GM23338 (cell line): ENCODE results near the gene TTLL5. TPM values are rescaled to one million over a fixed set of nuclear protein-coding genes. Genes with fewer than 3 reads are reported as not detected.

Experiments used
- ATAC-seq: fragments of 200-7000 bp; cut with Tn5 transposase; 3 replicates; pipeline ENCODE4 v1.9.1; 2020
- DNase-seq: peaks from one replicate; pipeline ENCODE4 v3.0.0-alpha.2; 2015; ENCODE audit warnings: low spot score
- H2AFZ ChIP-seq: fragments of 200-600 bp; sonication (generic); 2 replicates; pipeline ENCODE4 v1.8.0; 2016; ENCODE audit warnings: antibody characterized with exemption, mild to moderate bottlenecking, moderate library complexity
- H3F3A ChIP-seq: fragments of 200-600 bp; sonication (generic); replicated peaks from 2 replicates; pipeline ENCODE4 v1.8.0; 2017; ENCODE audit warnings: antibody characterized with exemption, mixed run types, low read depth
- H3K27ac ChIP-seq: fragments of 200-600 bp; sonication (generic); 2 replicates; pipeline ENCODE4 v1.6.1; 2016; ENCODE audit warnings: low read depth
- H3K27me3 ChIP-seq: fragments of 200-600 bp; sonication (generic); 2 replicates; pipeline ENCODE4 v1.8.0; 2016; ENCODE audit warnings: mild to moderate bottlenecking, mixed run types, moderate library complexity; ENCODE audit not compliant: insufficient read depth
- H3K36me3 ChIP-seq: fragments of 200-600 bp; sonication (generic); 2 replicates; pipeline ENCODE4 v1.8.0; 2016; ENCODE audit warnings: mild to moderate bottlenecking; ENCODE audit not compliant: insufficient read depth
- H3K4me1 ChIP-seq: fragments of 200-600 bp; sonication (generic); 2 replicates; pipeline ENCODE4 v1.8.0; 2016; ENCODE audit warnings: mild to moderate bottlenecking, moderate library complexity; ENCODE audit not compliant: insufficient read depth
- H3K4me2 ChIP-seq: fragments of 200-600 bp; sonication (generic); 2 replicates; pipeline ENCODE4 v1.7.1; 2017; ENCODE audit warnings: mixed run types
- H3K4me3 ChIP-seq: fragments of 200-600 bp; sonication (generic); 2 replicates; pipeline ENCODE4 v1.6.1; 2016; ENCODE audit warnings: mixed run types
- H3K79me2 ChIP-seq: fragments of 200-600 bp; sonication (generic); replicated peaks from 2 replicates; pipeline ENCODE4 v1.8.0; 2017; ENCODE audit warnings: mild to moderate bottlenecking; ENCODE audit not compliant: insufficient read depth
- H3K9me2 ChIP-seq: fragments of 200-600 bp; sonication (generic); 2 replicates; pipeline ENCODE4 v1.8.0; 2017; ENCODE audit not compliant: insufficient read depth
- H4K20me1 ChIP-seq: fragments of 200-600 bp; sonication (generic); replicated peaks from 2 replicates; pipeline ENCODE4 v1.8.0; 2017; ENCODE audit warnings: mild to moderate bottlenecking; ENCODE audit not compliant: insufficient read depth
- H3K27ac Mint-ChIP-seq: 2 replicates; pipeline ENCODE4 v1.8.0; 2020; ENCODE audit warnings: inconsistent platforms, mild to moderate bottlenecking, moderate library complexity, mixed read lengths
- H3K27me3 Mint-ChIP-seq: 3 replicates; pipeline ENCODE4 v1.8.0; 2022; ENCODE audit warnings: low read depth, mild to moderate bottlenecking, moderate library complexity, mixed read lengths, inconsistent platforms; ENCODE audit not compliant: insufficient read depth, poor library complexity
- H3K36me3 Mint-ChIP-seq: 3 replicates; pipeline ENCODE4 v1.8.0; 2021; ENCODE audit warnings: low read depth, mild to moderate bottlenecking, inconsistent platforms, moderate library complexity, mixed read lengths
- H3K4me1 Mint-ChIP-seq: 3 replicates; pipeline ENCODE4 v1.8.0; 2020; ENCODE audit warnings: mild to moderate bottlenecking, inconsistent platforms, mixed read lengths
- H3K4me3 Mint-ChIP-seq: 3 replicates; pipeline ENCODE4 v1.8.0; 2021; ENCODE audit warnings: moderate library complexity, mild to moderate bottlenecking, inconsistent platforms, mixed read lengths
- H3K9me3 Mint-ChIP-seq: 3 replicates; pipeline ENCODE4 v1.8.0; 2020; ENCODE audit warnings: moderate library complexity, mild to moderate bottlenecking, inconsistent platforms, mixed read lengths
- EZH2 ChIP-seq: fragments of 200-600 bp; sonication (generic); IDR thresholded peaks from one replicate; pipeline ENCODE4 v1.8.0; 2017; ENCODE audit warnings: antibody characterized with exemption, mild to moderate bottlenecking, low read depth; ENCODE audit not compliant: unreplicated experiment
- EZH2phosphoT487 ChIP-seq: fragments of 200-600 bp; sonication (generic); IDR thresholded peaks from one replicate; pipeline ENCODE4 v1.8.1; 2018; ENCODE audit warnings: antibody characterized with exemption; ENCODE audit not compliant: unreplicated experiment
- NANOG ChIP-seq: IDR thresholded peaks from 2 replicates; pipeline ENCODE4 v1.6.1; 2016; ENCODE audit warnings: antibody characterized with exemption, borderline replicate concordance
- POLR2AphosphoS5 ChIP-seq: IDR thresholded peaks from 2 replicates; pipeline ENCODE4 v1.6.1; 2016; ENCODE audit warnings: antibody characterized with exemption, low read depth
- STAT1 ChIP-seq: IDR thresholded peaks from one replicate; pipeline ENCODE4 v1.6.1; 2016; ENCODE audit warnings: antibody characterized with exemption; ENCODE audit not compliant: unreplicated experiment
- ZNF114 ChIP-seq: fragments of 250-450 bp; sonication (Bioruptor Pico); IDR thresholded peaks from 2 replicates; pipeline ENCODE4 v1.5.0; 2020; ENCODE audit warnings: mild to moderate bottlenecking, moderate library complexity
- ZNF331 ChIP-seq: fragments of 250-450 bp; sonication (Bioruptor Pico); IDR thresholded peaks from 2 replicates; pipeline ENCODE4 v1.5.0; 2020; ENCODE audit warnings: low read depth, mild to moderate bottlenecking, moderate library complexity
- polyA plus RNA-seq: library from polyadenylated mRNA; unstranded; fragments of >200 nt; fragmentation: Nextera tagmentation; extraction: Ambion mirVana; gene quantifications from 2 replicates; pipeline ENCODE4 v1.2.1, GENCODE V29; 2016
- total RNA-seq: library from RNA; depleted of rRNA; stranded (reverse); fragments of >200 nt; shearing (Covaris generic); gene quantifications from 2 replicates; pipeline ENCODE4 v1.2.3, GENCODE V29; 2014
- TF ChIP-seq, protein P1 (sequence below), 2 experiments: fragments of 200-600 bp in 1 of 2; sonication (generic) in 1 of 2; conservative IDR thresholded peaks; 2 replicates each; pipeline versions ENCODE4 v1.5.1 to v1.6.1; 2016 to 2017; ENCODE audit warnings: antibody characterized with exemption in 2 of 2, low read depth in 2 of 2, mild to moderate bottlenecking in 2 of 2, moderate library complexity in 1 of 2
- TF ChIP-seq, protein P2 (sequence below): IDR thresholded peaks from one replicate; pipeline ENCODE4 v1.6.1; 2018; ENCODE audit warnings: antibody characterized with exemption; ENCODE audit not compliant: unreplicated experiment
- TF ChIP-seq, protein P3 (sequence below): IDR thresholded peaks from 2 replicates; pipeline ENCODE4 v1.6.1; 2016; ENCODE audit warnings: antibody characterized with exemption

Gene TTLL5
- total and polyA plus RNA-seq, 2 experiments from 2014 or later = 33.5 to 35.4 TPM

DNA sequence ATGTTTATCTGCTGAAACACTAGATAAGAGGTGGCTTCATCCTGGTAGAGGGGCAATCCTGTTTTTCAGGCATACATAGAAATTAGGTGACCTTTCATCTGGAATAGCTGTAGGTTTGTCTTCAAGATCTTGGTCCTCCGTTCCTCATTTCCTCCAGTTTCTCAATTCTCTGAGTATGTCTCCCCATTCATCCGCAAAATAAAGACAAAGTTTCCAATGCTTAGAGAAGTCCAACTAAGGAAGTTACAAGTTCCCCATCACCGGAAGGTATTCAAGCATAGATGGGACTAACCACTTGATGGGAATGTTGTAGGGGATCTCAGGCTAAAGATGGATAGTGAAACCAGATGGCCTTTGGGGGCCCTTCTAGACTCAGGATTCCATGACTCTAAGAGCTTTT lies 34.6 kb upstream of the TTLL5 start (continued):
- TF ChIP-seq, protein P1, sequence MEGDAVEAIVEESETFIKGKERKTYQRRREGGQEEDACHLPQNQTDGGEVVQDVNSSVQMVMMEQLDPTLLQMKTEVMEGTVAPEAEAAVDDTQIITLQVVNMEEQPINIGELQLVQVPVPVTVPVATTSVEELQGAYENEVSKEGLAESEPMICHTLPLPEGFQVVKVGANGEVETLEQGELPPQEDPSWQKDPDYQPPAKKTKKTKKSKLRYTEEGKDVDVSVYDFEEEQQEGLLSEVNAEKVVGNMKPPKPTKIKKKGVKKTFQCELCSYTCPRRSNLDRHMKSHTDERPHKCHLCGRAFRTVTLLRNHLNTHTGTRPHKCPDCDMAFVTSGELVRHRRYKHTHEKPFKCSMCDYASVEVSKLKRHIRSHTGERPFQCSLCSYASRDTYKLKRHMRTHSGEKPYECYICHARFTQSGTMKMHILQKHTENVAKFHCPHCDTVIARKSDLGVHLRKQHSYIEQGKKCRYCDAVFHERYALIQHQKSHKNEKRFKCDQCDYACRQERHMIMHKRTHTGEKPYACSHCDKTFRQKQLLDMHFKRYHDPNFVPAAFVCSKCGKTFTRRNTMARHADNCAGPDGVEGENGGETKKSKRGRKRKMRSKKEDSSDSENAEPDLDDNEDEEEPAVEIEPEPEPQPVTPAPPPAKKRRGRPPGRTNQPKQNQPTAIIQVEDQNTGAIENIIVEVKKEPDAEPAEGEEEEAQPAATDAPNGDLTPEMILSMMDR (conservative IDR thresholded peaks at IDR 0.05; ENCODE audit: low read depth in 2 of 2) = no peak
- TF ChIP-seq, protein P2, sequence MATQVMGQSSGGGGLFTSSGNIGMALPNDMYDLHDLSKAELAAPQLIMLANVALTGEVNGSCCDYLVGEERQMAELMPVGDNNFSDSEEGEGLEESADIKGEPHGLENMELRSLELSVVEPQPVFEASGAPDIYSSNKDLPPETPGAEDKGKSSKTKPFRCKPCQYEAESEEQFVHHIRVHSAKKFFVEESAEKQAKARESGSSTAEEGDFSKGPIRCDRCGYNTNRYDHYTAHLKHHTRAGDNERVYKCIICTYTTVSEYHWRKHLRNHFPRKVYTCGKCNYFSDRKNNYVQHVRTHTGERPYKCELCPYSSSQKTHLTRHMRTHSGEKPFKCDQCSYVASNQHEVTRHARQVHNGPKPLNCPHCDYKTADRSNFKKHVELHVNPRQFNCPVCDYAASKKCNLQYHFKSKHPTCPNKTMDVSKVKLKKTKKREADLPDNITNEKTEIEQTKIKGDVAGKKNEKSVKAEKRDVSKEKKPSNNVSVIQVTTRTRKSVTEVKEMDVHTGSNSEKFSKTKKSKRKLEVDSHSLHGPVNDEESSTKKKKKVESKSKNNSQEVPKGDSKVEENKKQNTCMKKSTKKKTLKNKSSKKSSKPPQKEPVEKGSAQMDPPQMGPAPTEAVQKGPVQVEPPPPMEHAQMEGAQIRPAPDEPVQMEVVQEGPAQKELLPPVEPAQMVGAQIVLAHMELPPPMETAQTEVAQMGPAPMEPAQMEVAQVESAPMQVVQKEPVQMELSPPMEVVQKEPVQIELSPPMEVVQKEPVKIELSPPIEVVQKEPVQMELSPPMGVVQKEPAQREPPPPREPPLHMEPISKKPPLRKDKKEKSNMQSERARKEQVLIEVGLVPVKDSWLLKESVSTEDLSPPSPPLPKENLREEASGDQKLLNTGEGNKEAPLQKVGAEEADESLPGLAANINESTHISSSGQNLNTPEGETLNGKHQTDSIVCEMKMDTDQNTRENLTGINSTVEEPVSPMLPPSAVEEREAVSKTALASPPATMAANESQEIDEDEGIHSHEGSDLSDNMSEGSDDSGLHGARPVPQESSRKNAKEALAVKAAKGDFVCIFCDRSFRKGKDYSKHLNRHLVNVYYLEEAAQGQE = no peak
- TF ChIP-seq, protein P3, sequence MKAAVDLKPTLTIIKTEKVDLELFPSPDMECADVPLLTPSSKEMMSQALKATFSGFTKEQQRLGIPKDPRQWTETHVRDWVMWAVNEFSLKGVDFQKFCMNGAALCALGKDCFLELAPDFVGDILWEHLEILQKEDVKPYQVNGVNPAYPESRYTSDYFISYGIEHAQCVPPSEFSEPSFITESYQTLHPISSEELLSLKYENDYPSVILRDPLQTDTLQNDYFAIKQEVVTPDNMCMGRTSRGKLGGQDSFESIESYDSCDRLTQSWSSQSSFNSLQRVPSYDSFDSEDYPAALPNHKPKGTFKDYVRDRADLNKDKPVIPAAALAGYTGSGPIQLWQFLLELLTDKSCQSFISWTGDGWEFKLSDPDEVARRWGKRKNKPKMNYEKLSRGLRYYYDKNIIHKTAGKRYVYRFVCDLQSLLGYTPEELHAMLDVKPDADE = no peak
- no peak for TF ChIP-seq EZH2
- TF ChIP-seq POLR2AphosphoS5 = no peak

DNA sequence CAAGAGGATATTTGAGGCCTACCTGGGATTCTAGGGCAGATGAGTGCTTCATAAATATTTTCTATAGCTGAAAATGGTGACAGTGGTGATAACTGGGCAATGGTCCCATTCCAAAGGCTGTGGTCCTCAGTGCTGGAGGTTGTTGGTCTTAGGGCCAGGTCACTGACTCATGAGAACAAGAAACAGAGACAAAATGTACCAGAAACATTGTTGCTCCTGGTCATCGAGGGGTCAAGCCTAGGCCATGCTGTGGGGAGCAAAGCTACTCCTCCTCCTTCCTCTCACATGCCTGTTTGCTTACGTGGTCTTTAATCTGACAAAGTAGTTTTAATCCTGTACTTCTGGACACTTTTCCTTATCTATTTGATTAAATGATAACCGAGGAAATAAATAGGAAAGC lies 34.2 kb upstream of the TTLL5 start:
- H3K27ac Mint-ChIP-seq = no peak overlapping the region
- TF ChIP-seq POLR2AphosphoS5 = no peak
- no peak for TF ChIP-seq ZNF331
- TF ChIP-seq, protein P1 (conservative IDR thresholded peaks at IDR 0.05; ENCODE audit: low read depth in 2 of 2) = no peak
- TF ChIP-seq, protein P3 = no peak
- no peak for TF ChIP-seq STAT1
- no peak for TF ChIP-seq EZH2phosphoT487
- no peak for TF ChIP-seq EZH2
- TF ChIP-seq NANOG = no peak
- no peak for TF ChIP-seq ZNF114

More for the DNA sequence above, 34.2 kb upstream of the TTLL5 start:
- peaks cover 5% of the 10 kb centered on the region; the same call in 1 of the 2 replicates for H3F3A ChIP-seq
- H3K4me3 ChIP-seq = no peak overlapping the region
- no peaks in the 10 kb centered on the region for H4K20me1 ChIP-seq
- H3K4me1 Mint-ChIP-seq = peaks cover 30% of the 10 kb centered on the region
- no peak overlapping the region for H3K27ac ChIP-seq
- ATAC-seq (no peak), DNase-seq (no peak)
- peaks cover 5% of the 10 kb centered on the region for H3K27me3 Mint-ChIP-seq
- H3K9me2 ChIP-seq = peaks cover 9% of the 10 kb centered on the region; the same call in 1 of the 2 replicates
- no peaks in the 10 kb centered on the region for H3K79me2 ChIP-seq
- peaks cover 20% of the 10 kb centered on the region for H3K4me1 ChIP-seq
- peaks cover 3% of the 10 kb centered on the region; the same call in 1 of the 3 replicates for H3K36me3 Mint-ChIP-seq
- H3K27me3 ChIP-seq = no peaks in the 10 kb centered on the region
- H3K36me3 ChIP-seq = no peaks in the 10 kb centered on the region
- no peaks in the 10 kb centered on the region for H3K9me3 Mint-ChIP-seq
- H2AFZ ChIP-seq = no peak overlapping the region
- H3K4me3 Mint-ChIP-seq = no peak overlapping the region
- no peak overlapping the region for H3K4me2 ChIP-seq
